Thyroid gland (tissue), 4 donors: ENCODE results near the gene ENDOG.

Experiments used
- POLR2A ChIP-seq, 2 donors: fragments of 450-650 bp; IDR thresholded peaks; one replicate each; pipeline ENCODE4 v1.6.1; 2017; ENCODE audit warnings: antibody characterized with exemption in 2 of 2, mild to moderate bottlenecking in 2 of 2, moderate library complexity in 1 of 2
- TF ChIP-seq, protein P1 (sequence below), 6 experiments: fragments of 200-600 bp in 3 of 6; fragments of 450-650 bp in 3 of 6; sonication (generic) in 3 of 6; IDR thresholded peaks; one replicate each; pipeline ENCODE4 v1.5.1; 2016 to 2019; ENCODE audit warnings: antibody characterized with exemption in 6 of 6, mild to moderate bottlenecking in 2 of 6, inconsistent platforms in 1 of 6, moderate library complexity in 1 of 6

DNA sequence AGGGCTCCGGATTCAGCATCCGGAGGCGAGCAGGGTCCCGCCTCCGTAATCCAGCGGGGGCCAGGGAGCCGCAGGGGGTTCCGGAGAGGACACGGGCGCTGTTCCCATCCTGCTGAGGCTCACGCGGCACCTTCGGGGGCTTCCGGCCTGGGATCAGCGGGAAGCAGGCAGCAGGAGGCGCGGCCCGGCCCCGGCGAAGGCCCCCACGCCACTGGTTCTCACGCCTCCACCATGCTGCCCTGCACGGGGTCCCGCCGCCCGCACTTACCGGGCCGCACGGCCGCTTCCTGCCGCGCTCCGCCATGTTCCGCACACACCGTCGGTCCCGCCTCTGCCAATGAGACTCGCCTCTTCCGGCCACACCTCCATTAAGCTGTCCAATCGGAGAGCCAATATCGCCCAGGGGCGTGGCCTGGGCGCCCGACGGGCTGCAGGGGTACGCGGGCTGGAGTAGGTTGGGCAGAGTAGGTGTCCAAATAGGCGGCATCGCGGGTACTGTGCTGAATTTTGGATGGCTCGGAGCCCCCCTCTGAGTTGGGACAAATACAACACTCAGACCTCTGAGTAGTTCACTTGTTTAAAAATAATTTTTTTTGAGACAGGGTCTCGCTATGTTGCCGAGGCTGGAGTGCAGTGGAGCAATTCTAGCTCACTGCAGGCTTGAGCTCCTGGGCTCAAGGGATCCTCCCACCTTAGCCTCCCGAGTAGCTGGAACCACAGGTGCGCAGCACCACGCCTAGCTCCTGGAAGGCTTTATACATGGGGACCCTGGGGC, 11.4 kb downstream of the ENDOG start, which contains the start of gene SPOUT1:
- TF ChIP-seq, protein P1, sequence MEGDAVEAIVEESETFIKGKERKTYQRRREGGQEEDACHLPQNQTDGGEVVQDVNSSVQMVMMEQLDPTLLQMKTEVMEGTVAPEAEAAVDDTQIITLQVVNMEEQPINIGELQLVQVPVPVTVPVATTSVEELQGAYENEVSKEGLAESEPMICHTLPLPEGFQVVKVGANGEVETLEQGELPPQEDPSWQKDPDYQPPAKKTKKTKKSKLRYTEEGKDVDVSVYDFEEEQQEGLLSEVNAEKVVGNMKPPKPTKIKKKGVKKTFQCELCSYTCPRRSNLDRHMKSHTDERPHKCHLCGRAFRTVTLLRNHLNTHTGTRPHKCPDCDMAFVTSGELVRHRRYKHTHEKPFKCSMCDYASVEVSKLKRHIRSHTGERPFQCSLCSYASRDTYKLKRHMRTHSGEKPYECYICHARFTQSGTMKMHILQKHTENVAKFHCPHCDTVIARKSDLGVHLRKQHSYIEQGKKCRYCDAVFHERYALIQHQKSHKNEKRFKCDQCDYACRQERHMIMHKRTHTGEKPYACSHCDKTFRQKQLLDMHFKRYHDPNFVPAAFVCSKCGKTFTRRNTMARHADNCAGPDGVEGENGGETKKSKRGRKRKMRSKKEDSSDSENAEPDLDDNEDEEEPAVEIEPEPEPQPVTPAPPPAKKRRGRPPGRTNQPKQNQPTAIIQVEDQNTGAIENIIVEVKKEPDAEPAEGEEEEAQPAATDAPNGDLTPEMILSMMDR (IDR thresholded peaks at IDR 0.05): no peak
- TF ChIP-seq POLR2A (IDR thresholded peaks at IDR 0.05): peak in 1 of 2 donors; percentile 70
